Sigmoid colon (tissue), 7 donors: ENCODE data around the gene FAM24A. TPM values are rescaled to one million over a fixed set of nuclear protein-coding genes. Genes with fewer than 3 reads are reported as not detected.

ENCODE experiments used
- DNase-seq: peaks from one replicate; pipeline ENCODE4 v3.0.0-alpha.2; 2019
- H3K27ac ChIP-seq, 4 donors: fragments of 200-600 bp; sonication (generic); one replicate each; pipeline ENCODE4 v1.5.1; 2016 to 2019; ENCODE audit warnings: mild to moderate bottlenecking in 1 of 4
- H3K27me3 ChIP-seq, 3 donors: fragments of 200-600 bp; sonication (generic); one replicate each; pipeline ENCODE4 v1.5.1; 2019; ENCODE audit warnings: mild to moderate bottlenecking in 1 of 3
- H3K36me3 ChIP-seq, 4 donors: fragments of 200-600 bp; sonication (generic); one replicate each; pipeline ENCODE4 v1.5.1; 2016 to 2019
- H3K4me1 ChIP-seq, 4 donors: fragments of 200-600 bp; sonication (generic); one replicate each; pipeline ENCODE4 v1.5.1; 2017 to 2019
- H3K4me3 ChIP-seq, 4 donors: fragments of 200-600 bp; sonication (generic); one replicate each; pipeline ENCODE4 v1.5.1; 2017 to 2019; ENCODE audit warnings: mild to moderate bottlenecking in 2 of 4, moderate library complexity in 1 of 4
- H3K9me3 ChIP-seq, 4 donors: fragments of 200-600 bp in 3 of 4; sonication (generic) in 3 of 4; one replicate each; pipeline versions ENCODE4 v1.5.1 to v1.6.1; 2013 to 2019
- EP300 ChIP-seq, 4 donors: sonication (generic); formaldehyde crosslinking; IDR thresholded peaks; one replicate each; pipeline ENCODE4 v1.6.1; 2017; ENCODE audit warnings: antibody characterized with exemption in 4 of 4
- POLR2A ChIP-seq, 2 donors: fragments of 450-650 bp; IDR thresholded peaks; one replicate each; pipeline ENCODE4 v1.6.1; 2016; ENCODE audit warnings: antibody characterized with exemption in 2 of 2, mild to moderate bottlenecking in 2 of 2, moderate library complexity in 2 of 2
- POLR2AphosphoS5 ChIP-seq, 4 donors: sonication (generic); formaldehyde crosslinking; IDR thresholded peaks; one replicate each; pipeline ENCODE4 v1.6.1; 2017; ENCODE audit warnings: antibody characterized with exemption in 4 of 4
- WGBS, 2 donors: extraction: QIAGEN DNeasy Blood & Tissue Kit; methylation state at CpG; one replicate each; pipeline ENCODE4 v1.1.7; 2013; 5-methylcytosine and 5-hydroxymethylcytosine counted together
- intact Hi-C: fragments of 100-400 bp; cut with DNase I; formaldehyde crosslinking; loops from one replicate; pipeline ENCODE4 v1.15.1; 2023
- polyA plus RNA-seq, 3 donors: library from polyadenylated mRNA; stranded (reverse); fragments of 200-250 nt; gene quantifications; one replicate each; pipeline ENCODE4 v1.2.3, GENCODE V29; 2013
- total RNA-seq, 4 donors: library from RNA; depleted of rRNA; stranded (reverse); fragments of >200 nt; gene quantifications; one replicate each; pipeline ENCODE4 v1.1.0, GENCODE V29; 2016
- TF ChIP-seq, protein P1 (sequence below), 4 experiments: fragments of 450-650 bp in 3 of 4; fragments of 200-600 bp in 1 of 4; IDR thresholded peaks; one replicate each; pipeline ENCODE4 v1.5.1; 2016 to 2019; ENCODE audit warnings: antibody characterized with exemption in 4 of 4, mild to moderate bottlenecking in 3 of 4, moderate library complexity in 2 of 4
- donor health status: healthy with polysubstance abuse.
- donor health status: Bipolar disorder and iron deficiency.
- donor health status: healthy.

The FAM24A gene, protein sequence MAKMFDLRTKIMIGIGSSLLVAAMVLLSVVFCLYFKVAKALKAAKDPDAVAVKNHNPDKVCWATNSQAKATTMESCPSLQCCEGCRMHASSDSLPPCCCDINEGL
- total RNA-seq = not detected
- not detected for polyA plus RNA-seq

DNA sequence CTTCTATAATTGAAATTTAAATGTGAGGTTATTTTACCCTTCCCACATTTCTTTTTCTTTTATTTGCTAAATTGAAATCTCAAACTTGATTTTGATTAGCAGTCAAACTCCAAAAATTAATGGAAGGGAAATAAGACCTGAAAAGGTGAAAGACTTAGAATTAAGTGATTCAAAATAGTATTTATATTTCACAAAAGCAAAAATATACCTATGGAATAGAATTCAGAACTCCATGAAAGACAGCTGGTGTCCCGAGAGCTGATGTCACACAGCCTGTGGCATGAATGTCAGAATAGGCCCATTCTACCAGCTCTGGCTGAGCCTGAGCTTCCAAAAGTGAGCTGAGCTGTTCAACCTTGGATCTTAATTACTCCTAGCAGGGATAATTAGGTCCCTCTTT is at the start of gene FAM24A:
TSS of gene FAM24A (plus strand) at position 301 of the 400 bp plus-strand sequence. CDS start 1,025 bp downstream, outside the sequence.
- no peak for TF ChIP-seq EP300 (IDR thresholded peaks at IDR 0.05)
- TF ChIP-seq POLR2A (IDR thresholded peaks at IDR 0.05) = no peak
- no peak for TF ChIP-seq POLR2AphosphoS5 (IDR thresholded peaks at IDR 0.05)
- TF ChIP-seq, protein P1, sequence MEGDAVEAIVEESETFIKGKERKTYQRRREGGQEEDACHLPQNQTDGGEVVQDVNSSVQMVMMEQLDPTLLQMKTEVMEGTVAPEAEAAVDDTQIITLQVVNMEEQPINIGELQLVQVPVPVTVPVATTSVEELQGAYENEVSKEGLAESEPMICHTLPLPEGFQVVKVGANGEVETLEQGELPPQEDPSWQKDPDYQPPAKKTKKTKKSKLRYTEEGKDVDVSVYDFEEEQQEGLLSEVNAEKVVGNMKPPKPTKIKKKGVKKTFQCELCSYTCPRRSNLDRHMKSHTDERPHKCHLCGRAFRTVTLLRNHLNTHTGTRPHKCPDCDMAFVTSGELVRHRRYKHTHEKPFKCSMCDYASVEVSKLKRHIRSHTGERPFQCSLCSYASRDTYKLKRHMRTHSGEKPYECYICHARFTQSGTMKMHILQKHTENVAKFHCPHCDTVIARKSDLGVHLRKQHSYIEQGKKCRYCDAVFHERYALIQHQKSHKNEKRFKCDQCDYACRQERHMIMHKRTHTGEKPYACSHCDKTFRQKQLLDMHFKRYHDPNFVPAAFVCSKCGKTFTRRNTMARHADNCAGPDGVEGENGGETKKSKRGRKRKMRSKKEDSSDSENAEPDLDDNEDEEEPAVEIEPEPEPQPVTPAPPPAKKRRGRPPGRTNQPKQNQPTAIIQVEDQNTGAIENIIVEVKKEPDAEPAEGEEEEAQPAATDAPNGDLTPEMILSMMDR (IDR thresholded peaks at IDR 0.05) = no peak
- Histone ChIP-seq H3K4me3 (no peak within 1 kb of the TSS), H3K27ac (no peak within 1 kb of the TSS), H3K27me3 (no peaks in the 10 kb centered on the region), H3K36me3 (no peaks in the 10 kb centered on the region), H3K4me1 (no peaks in the 10 kb centered on the region), H3K9me3 (no peaks in the 10 kb centered on the region)
- 75 to 81% methylated on average over 1 of the region's 1 CpG for WGBS, 2 donors
- intact Hi-C loops = no loop called here
- DNase-seq = no peak

DNA sequence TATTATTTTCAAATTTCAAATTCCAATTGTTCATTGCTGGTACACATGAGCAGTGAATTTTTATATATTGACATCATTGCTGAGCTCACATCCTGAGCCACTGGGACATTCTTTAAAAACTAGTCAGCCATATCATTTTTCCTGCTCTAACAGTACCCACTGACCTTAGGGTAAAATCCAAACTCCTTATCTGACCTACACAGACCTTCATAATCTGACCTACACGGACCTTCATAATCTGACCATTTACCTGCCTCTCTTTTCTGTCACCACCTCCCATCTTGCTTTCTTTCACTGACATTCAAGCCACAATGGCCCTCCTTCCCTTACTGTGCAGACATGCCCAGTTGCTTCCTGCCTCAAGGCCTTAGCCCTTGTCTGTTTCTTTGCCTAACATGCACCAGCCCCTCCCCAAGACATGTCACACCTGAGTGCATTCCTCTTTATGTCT is 48.7 kb upstream of the FAM24A start:
- Histone ChIP-seq H3K27ac (no peak overlapping the region), H3K4me1 (no peaks in the 10 kb centered on the region), H3K27me3 (no peaks in the 10 kb centered on the region), H3K36me3 (no peaks in the 10 kb centered on the region), H3K4me3 (no peak overlapping the region), H3K9me3 (no peaks in the 10 kb centered on the region)
- TF ChIP-seq, protein P1 (IDR thresholded peaks at IDR 0.05) = no peak
- TF ChIP-seq POLR2A (IDR thresholded peaks at IDR 0.05) (no peak), POLR2AphosphoS5 (IDR thresholded peaks at IDR 0.05) (no peak), EP300 (IDR thresholded peaks at IDR 0.05) (no peak)
- WGBS, 2 donors = 72 to 84% methylated on average over 1 of the region's 1 CpG
- DNase-seq = no peak
- intact Hi-C loops = no loop called here

DNA sequence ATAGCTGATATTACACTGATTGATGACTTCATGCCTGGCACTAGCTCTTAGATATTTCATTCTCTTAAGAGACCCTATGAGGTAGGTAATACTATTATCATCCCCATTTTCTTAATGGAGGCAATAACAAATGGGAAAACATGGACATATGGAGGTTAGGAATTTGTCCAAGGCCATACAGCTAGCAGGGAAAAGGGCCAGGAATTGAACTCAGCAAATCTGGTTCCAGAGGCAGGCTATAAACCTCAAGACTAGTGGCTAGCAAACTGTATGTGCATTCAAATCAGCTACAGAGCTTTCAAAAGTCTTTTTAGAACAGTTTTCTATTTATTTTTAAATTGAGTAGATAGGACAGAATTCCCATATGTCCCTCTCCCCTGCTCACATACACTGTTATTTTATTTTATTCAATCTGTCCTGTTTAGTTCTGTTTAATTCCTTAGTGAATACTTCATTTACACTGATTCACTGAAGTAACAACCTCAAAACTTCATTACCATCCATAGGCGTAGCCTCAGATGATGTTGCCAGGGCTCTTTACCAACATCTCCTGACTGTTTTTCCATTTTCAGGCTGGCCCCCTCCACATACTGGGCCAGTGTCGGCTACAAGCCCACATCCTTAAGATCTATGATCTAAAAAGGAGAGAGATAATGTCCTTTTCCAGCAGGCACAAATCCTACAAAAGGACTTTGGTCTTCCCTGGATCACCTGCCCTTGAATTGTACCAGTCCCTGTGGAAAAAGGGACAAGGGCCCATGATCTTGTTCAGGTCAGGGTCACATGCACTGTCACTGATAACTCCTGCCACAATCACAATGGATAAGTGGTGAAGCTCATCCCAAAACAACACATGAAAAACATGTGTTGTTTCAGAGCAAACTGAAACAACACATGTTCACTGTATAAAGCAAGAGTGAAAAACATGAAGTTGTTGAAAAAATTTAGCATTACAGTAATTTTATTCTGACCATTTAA is 46.9 kb upstream of the FAM24A start:
- Histone ChIP-seq H3K27ac (no peak overlapping the region), H3K9me3 (no peaks in the 10 kb centered on the region), H3K4me3 (no peak overlapping the region), H3K36me3 (no peaks in the 10 kb centered on the region), H3K4me1 (no peaks in the 10 kb centered on the region), H3K27me3 (no peaks in the 10 kb centered on the region)
- WGBS, 2 donors = 94 to 99% methylated on average over 2 of the region's 2 CpGs
- no peak for DNase-seq
- TF ChIP-seq EP300 (IDR thresholded peaks at IDR 0.05) (no peak), POLR2AphosphoS5 (IDR thresholded peaks at IDR 0.05) (no peak), POLR2A (IDR thresholded peaks at IDR 0.05) (no peak)
- TF ChIP-seq, protein P1 (IDR thresholded peaks at IDR 0.05) = no peak
- intact Hi-C loops = no loop called here

DNA sequence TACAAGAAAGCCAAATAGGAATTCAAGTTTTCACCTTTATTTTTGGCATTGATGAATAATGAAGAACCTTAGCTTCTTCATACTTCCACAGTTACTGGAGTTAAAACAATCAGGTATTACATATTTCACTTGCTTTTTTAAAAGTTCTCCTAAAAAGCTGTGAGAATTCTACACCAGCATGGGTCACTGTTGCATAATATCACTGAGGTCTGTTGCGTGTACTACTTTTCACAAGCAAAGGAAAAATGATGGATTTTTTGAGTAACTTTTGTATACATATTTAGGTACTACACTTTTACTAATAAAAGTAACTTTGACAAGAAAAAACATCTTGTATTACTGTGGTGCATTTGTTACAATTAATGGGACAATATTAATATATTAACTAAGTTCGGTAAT is 46.2 kb upstream of the FAM24A start:
- WGBS, 2 donors = 97 to 98% methylated on average over 2 of the region's 2 CpGs
- H3K4me1 ChIP-seq = no peaks in the 10 kb centered on the region
- H3K36me3 ChIP-seq = no peaks in the 10 kb centered on the region
- no peak overlapping the region for H3K27ac ChIP-seq
- intact Hi-C loops = no loop called here
- TF ChIP-seq POLR2A (IDR thresholded peaks at IDR 0.05) (no peak), POLR2AphosphoS5 (IDR thresholded peaks at IDR 0.05) (no peak), EP300 (IDR thresholded peaks at IDR 0.05) (no peak)
- TF ChIP-seq, protein P1 (IDR thresholded peaks at IDR 0.05) = no peak
- DNase-seq = no peak
- no peaks in the 10 kb centered on the region for H3K27me3 ChIP-seq
- no peaks in the 10 kb centered on the region for H3K9me3 ChIP-seq
- H3K4me3 ChIP-seq = no peak overlapping the region
